Stimulated activated naive CD8-positive, alpha-beta T cell treated with anti-CD3 and anti-CD28 coated beads, Interleukin-15, Interleukin-2, amounts not matched to agents 100 ng/mL and 50 ng/mL, for 24 hours (primary cell): Measurements from ENCODE around the gene OSGIN1.
"Not testable (repeated sequence)": the region's sequence is repeated elsewhere in the genome, so short reads cannot be mapped to it uniquely, and the experiment has no call there.

Source experiments
- H3K27ac Mint-ChIP-seq: one replicate; pipeline ENCODE4 v1.8.0; 2021; ENCODE audit warnings: mild to moderate bottlenecking, mixed read lengths
- H3K27me3 Mint-ChIP-seq: one replicate; pipeline ENCODE4 v1.8.0; 2021; ENCODE audit warnings: mixed read lengths
- H3K36me3 Mint-ChIP-seq: one replicate; pipeline ENCODE4 v1.8.0; 2021; ENCODE audit warnings: low read depth, mixed read lengths
- H3K4me1 Mint-ChIP-seq: one replicate; pipeline ENCODE4 v1.8.0; 2021; ENCODE audit warnings: low read depth, mixed read lengths
- H3K4me3 Mint-ChIP-seq: one replicate; pipeline ENCODE4 v1.8.0; 2021; ENCODE audit warnings: mild to moderate bottlenecking, mixed read lengths
- H3K9me3 Mint-ChIP-seq: one replicate; pipeline ENCODE4 v1.8.0; 2021; ENCODE audit warnings: mixed read lengths

The OSGIN1 gene

DNA sequence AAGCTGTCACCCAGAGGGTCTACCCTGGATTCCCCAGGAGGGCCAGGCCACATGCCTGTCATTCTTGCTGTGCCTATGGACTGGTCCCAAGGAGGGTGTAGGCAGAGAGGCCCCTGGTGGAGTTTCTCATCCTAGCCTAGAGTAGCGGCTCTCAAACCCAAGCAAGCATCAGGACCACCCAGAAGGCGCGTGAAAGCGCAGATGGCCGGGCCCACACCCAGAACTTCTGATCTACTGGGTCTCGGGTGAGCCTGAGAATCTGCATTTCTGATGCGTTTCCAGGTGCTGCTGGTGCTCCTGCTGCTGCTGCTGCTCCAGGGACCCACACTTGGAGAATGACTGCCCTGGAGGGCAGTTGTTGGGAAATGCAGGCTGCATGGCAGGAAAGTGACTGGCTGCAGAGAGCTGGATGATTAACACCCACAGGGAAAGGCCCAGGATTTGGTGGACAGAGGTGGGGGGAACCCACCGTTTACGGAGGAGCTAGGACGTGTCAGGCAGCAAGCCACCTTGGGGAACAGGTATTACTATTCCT is 9.5 kb upstream of the OSGIN1 start:
- H3K9me3 Mint-ChIP-seq: no peaks in the 10 kb centered on the region

DNA sequence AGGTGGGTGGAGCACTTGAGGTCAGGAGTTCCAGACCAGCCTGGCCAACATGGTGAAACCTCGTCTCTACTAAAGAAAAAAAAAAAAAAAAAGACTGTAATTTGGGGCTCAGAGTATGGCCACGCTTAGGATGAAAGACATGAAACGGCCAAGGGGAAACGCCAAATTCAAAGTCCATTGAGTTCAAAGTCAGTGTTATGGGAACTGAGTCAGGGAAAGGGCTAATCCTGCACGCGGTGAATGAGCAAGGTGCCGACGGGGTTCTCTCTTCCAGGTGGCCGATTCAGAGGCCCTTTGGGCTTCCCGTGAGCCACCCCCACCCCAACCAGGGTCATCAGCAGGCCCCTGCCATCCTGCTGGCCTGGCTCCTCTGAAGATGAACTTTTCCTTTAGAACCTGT is 7.5 kb upstream of the OSGIN1 start:
- no peaks in the 10 kb centered on the region for H3K27me3 Mint-ChIP-seq
- no peak overlapping the region for H3K4me3 Mint-ChIP-seq
- no peak overlapping the region for H3K27ac Mint-ChIP-seq
- no peaks in the 10 kb centered on the region for H3K4me1 Mint-ChIP-seq
- no peaks in the 10 kb centered on the region for H3K36me3 Mint-ChIP-seq
- H3K9me3 Mint-ChIP-seq: no peaks in the 10 kb centered on the region

More for the DNA sequence above, 9.5 kb upstream of the OSGIN1 start:
- no peaks in the 10 kb centered on the region for H3K27me3 Mint-ChIP-seq
- no peaks in the 10 kb centered on the region for H3K36me3 Mint-ChIP-seq
- H3K27ac Mint-ChIP-seq: no peak overlapping the region
- H3K4me1 Mint-ChIP-seq: peaks cover 4% of the 10 kb centered on the region
- no peak overlapping the region for H3K4me3 Mint-ChIP-seq

DNA sequence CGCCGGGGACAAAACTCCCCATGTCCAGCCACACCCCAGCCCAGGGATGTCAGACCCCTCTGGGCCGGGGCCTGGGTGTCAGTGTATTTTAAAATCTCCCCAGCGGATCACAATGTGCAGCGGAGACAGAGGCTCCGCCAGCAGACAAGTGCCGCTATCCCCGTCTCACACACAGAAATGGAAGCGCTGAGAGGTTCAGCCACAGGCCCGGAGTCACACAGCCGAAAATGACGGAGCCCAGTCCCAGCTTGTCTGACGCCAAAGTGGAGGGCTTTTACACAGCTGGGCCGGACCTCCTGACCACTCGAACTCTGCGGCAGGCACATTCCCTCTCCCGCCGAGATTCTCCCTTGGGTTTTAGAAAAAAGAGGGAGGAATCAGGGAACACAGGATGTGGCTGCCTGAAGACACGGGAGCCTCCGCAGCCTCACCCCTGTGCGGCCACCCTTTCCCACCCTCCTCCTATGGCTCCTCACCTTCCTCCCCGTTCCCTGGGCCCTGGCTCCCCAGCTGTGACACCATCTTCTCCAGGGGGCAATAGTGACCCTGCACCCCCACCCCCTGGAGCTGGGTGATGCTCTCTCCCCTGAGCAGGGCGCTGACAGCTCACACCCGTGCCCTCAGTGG is 6.8 kb upstream of the OSGIN1 start:
- no peaks in the 10 kb centered on the region for H3K27me3 Mint-ChIP-seq
- H3K4me3 Mint-ChIP-seq: no peak overlapping the region
- H3K9me3 Mint-ChIP-seq: no peaks in the 10 kb centered on the region

DNA sequence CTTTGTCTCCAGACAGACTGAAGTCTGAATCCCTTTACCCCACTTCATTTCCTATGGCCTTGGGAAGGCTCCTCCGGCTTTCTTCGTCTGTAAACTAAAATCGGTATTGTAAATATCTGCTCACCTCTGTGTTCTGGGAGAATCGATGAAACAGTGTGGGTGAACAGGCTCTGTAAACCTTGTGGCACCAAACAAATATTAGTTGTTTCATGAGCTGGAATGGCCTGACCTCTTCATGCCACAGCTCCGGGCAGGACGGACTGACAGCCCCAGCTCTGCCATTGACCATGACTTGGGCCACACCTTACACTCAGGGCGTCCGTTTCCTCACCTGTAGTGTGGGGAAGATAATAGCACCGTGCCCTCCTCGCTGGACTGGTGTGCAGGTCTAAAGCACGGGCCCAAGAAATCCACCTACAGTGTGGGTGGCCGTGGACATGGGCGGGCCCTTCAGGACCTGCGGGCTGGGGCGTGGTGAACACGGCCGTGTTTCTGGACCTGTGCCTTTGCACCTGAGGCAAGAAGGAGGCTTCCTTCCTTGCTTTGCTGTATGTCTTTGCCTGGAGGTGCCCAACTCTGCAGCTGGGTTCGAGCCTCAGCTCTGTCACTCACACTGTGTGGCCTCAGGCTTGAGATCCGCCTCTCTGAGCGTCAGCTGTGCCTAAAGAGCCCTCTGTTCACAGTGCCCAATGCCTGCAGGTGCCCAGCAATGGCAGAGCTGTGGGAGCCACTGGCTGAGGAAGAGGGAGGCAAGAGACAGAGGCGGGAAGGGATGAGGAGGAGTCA is 6.1 kb upstream of the OSGIN1 start:
- Mint-ChIP-seq H3K36me3 (no peaks in the 10 kb centered on the region), H3K27me3 (no peaks in the 10 kb centered on the region), H3K4me3 (no peak overlapping the region), H3K4me1 (no peaks in the 10 kb centered on the region), H3K27ac (no peak overlapping the region), H3K9me3 (no peaks in the 10 kb centered on the region)

More for the DNA sequence above, 6.8 kb upstream of the OSGIN1 start:
- H3K36me3 Mint-ChIP-seq: no peaks in the 10 kb centered on the region
- H3K27ac Mint-ChIP-seq: no peak overlapping the region
- H3K4me1 Mint-ChIP-seq: no peaks in the 10 kb centered on the region

DNA sequence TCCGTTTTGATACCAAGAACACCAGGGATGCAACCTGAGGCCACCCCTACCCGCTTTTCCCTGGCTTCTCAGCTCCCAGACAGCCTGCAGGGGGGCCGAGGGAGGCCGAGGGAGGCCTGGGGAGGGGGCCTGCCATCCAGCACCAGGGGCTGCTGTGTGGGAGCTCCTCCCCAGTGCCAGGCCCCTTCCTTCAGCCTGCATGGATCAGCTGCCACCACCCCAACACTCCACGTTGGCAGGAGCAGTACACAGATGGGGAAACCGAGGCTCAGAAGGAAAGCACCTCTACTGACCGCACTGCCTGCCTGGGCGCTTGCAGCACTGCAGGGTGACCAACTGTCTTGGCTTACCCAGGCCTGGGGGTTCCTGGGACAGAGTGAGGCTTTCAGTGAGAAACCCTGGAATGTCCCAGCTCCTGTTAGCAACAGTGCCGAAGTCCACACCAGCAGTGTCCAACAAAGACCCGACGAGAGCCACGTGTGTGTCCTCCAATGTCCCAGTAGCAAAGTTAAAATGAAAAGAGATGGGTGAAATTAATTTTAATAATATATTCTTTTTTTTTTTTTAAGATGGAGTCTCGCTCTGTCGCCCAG is 5.3 kb upstream of the OSGIN1 start:
- Mint-ChIP-seq H3K9me3 (no peaks in the 10 kb centered on the region), H3K36me3 (no peaks in the 10 kb centered on the region), H3K27ac (no peak overlapping the region), H3K4me1 (peaks cover 6% of the 10 kb centered on the region), H3K27me3 (no peaks in the 10 kb centered on the region), H3K4me3 (no peak overlapping the region)

DNA sequence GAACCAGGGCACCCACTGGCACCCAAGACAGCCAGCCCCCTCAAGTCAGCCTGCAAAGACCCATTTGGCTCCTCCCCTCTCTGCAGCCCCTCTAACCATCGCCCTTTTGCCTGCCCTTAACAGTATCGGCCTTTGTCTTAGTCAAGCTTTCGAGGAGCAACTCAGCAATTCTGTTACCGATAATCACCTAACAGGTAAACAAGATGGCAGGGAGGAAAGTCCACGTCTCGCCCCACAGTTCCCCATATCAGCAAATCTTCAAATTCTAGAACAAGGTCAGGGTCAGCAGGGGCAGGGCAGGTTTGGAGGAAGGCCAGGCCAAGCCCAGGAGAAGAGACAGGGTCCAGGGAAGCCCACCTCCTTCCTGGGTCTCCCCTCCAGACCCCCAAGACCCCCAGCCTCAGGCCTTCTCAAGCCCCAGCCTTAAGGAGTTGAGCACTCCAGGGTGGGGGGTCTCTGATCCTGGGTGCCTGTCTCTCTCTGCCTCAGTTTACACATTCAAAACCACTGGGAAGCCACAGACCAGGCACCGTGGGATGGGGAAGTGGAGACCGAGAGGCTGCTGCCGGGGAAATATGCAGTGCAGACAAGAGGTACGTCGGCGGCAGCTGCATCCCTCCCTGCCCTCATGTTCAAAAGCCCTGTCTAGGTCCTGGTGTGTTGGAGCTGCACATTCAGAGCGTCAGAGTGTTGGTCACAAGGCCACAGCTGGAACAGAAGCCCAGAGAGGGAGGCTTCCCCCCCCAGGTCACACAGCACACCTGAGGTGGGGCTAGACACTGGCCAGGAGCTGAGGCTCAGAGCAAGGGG is 3.9 kb upstream of the OSGIN1 start:
- Mint-ChIP-seq H3K4me3 (no peak overlapping the region), H3K9me3 (no peaks in the 10 kb centered on the region), H3K4me1 (peaks cover 15% of the 10 kb centered on the region), H3K27ac (no peak overlapping the region), H3K36me3 (no peaks in the 10 kb centered on the region), H3K27me3 (peaks cover 3% of the 10 kb centered on the region)

DNA sequence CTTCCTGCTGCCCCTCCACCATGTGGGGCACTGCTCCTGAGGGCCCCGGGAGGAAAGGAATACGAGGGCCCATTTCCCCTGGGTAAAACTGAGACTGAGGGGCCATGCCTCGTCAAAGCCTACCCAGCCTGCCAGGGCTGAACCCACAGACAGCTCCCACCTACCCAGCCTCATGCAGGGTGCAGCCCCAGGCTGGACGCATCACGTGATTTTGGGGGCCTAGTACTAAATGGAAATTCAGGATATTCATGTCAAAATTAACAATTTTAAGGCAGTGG is 3.4 kb upstream of the OSGIN1 start:
- Mint-ChIP-seq H3K9me3 (no peaks in the 10 kb centered on the region), H3K27ac (no peak overlapping the region), H3K36me3 (no peaks in the 10 kb centered on the region), H3K4me1 (peaks cover 15% of the 10 kb centered on the region), H3K27me3 (peaks cover 9% of the 10 kb centered on the region), H3K4me3 (no peak overlapping the region)

DNA sequence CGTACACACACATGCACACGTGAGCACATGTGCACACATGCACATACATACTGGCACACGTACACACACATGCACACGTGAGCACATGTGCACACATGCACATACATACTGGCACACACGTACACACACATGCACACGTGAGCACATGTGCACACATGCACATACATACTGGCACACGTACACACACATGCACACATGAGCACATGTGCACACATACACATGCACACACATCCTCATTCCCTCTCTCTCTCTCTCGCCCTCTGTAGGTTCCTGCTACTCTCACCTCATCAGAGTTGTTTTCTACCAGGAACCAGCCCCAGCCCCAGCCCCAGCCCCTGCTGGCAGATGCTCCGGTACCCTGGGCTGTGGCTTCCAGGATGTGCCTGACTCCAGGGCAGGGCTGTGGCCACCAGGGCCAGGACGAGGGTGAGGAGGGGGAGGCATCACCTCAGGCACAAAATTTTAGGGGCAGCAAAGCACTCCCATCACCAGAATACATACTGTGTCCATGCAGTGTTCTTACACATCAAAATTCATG is 2.1 kb upstream of the OSGIN1 start:
- not testable (repeated sequence) for H3K4me3 Mint-ChIP-seq, H3K9me3 Mint-ChIP-seq, H3K27ac Mint-ChIP-seq, H3K36me3 Mint-ChIP-seq
- peaks cover 18% of the 10 kb centered on the region for H3K27me3 Mint-ChIP-seq
- H3K4me1 Mint-ChIP-seq: peaks cover 15% of the 10 kb centered on the region

DNA sequence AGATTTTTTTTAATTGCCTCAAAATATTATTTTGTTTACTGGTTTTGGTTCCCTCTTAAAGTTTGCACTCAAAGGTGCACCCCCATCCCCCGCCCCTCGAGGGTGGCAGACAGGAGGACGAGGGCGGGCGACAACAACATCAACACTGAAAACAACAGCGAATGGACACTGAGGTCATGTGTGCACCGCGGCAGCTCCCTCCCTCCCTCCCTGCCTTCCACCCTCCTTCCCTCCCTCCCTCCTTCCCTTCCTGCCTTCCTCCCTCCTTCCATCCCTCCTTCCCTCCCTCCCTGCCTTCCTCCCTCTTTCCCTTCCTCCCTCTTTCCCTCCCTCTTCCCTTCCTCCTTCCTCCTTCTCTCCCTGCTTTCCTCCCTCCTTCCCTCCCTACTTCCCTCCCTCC is 1.5 kb upstream of the OSGIN1 start:
- Mint-ChIP-seq H3K36me3 (no peaks in the 10 kb centered on the region), H3K27ac (no peak overlapping the region), H3K4me3 (no peak overlapping the region)

DNA sequence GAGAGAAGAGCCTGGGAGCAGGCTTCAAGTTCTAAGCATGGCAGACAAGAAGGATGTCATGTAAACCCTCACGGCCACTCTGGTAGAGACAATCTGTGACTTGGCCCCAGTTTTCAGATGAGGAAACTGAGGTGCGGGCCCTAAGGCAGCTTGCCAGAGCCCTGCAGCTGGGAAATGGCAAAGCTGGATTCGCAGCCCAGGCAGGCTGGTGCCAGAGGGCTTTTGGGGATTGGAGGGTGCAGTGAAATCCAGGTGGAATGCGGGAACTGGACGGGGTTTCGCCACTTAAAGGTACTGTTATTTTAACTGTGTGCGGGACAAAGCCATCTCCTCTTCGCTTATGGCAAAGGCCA is 477 bp upstream of the OSGIN1 start:
- H3K4me3 Mint-ChIP-seq: peak overlapping the region; percentile 67
- peaks cover 18% of the 10 kb centered on the region for H3K27me3 Mint-ChIP-seq
- H3K9me3 Mint-ChIP-seq: no peaks in the 10 kb centered on the region
- H3K4me1 Mint-ChIP-seq: peaks cover 15% of the 10 kb centered on the region
- no peaks in the 10 kb centered on the region for H3K36me3 Mint-ChIP-seq
- peak overlapping the region; percentile 63 for H3K27ac Mint-ChIP-seq

More for the DNA sequence above, 1.5 kb upstream of the OSGIN1 start:
- Mint-ChIP-seq H3K4me1 (peaks cover 15% of the 10 kb centered on the region), H3K9me3 (no peaks in the 10 kb centered on the region), H3K27me3 (peaks cover 18% of the 10 kb centered on the region)

DNA sequence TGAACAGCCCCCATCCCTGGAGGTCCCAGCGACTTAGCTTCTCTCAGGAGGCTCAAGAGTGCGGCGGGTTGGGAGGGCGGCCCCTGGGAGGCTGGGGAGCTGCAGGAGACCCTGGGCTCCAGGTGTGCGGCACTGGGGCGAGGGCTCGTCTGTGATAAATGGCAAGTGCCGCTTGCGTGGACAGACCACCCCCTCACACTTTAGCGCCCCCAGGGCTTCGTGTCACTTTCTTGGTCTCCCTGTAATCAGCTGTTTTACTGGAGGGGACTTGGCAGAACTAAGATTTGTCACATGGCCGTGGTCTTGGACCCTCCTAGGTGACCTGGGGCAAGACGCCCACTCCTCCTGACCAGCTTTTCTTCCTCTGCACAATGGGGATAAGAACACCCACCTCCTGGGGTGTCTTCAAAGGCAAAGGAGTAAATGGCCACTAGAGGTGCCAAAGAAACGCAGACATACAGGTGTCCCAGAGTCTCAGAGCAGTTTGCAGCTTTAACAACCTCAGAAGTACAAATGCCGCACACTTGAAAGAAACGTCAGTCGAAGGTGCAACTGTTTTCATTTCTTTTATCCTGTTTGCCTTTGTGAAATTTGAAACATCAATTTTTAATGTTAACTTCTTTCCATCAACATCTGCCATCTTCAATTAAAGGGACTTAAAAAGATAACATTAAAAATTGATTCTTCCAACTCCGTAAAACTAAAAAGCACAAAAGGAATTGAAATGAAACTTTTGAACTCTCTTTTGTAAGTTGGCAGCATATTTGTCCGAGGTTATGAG is 946 bp downstream of the OSGIN1 start:
- peak overlapping the region; percentile 67 for H3K4me3 Mint-ChIP-seq
- H3K9me3 Mint-ChIP-seq: no peaks in the 10 kb centered on the region
- peaks cover 15% of the 10 kb centered on the region for H3K4me1 Mint-ChIP-seq
- H3K27me3 Mint-ChIP-seq: peaks cover 18% of the 10 kb centered on the region
- no peak overlapping the region for H3K27ac Mint-ChIP-seq
- no peaks in the 10 kb centered on the region for H3K36me3 Mint-ChIP-seq

DNA sequence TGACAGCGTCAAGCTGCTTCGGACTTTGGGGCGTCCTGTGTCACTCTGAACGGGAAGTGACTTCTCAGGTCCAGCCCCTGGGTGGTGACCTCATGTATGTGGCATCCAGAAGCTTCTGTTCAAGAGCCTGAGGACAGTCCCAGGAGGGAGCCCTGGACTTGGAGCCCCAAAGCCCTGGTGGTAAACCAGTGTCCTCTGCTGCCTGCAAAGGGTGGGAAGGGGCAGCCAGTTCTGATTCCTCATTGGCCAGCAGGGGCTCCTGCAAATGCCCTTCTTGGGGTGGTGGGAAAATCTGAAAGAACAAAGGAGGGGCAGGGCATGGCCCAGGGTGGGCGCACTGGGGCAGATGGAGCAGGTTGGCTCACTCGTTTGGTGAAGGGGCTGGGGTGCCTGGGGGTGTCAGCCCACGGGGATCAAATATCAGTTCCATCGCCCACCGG is 1.6 kb downstream of the OSGIN1 start:
- Mint-ChIP-seq H3K4me1 (peaks cover 15% of the 10 kb centered on the region), H3K4me3 (no peak overlapping the region), H3K27ac (no peak overlapping the region), H3K9me3 (no peaks in the 10 kb centered on the region), H3K27me3 (peaks cover 18% of the 10 kb centered on the region), H3K36me3 (no peaks in the 10 kb centered on the region)

DNA sequence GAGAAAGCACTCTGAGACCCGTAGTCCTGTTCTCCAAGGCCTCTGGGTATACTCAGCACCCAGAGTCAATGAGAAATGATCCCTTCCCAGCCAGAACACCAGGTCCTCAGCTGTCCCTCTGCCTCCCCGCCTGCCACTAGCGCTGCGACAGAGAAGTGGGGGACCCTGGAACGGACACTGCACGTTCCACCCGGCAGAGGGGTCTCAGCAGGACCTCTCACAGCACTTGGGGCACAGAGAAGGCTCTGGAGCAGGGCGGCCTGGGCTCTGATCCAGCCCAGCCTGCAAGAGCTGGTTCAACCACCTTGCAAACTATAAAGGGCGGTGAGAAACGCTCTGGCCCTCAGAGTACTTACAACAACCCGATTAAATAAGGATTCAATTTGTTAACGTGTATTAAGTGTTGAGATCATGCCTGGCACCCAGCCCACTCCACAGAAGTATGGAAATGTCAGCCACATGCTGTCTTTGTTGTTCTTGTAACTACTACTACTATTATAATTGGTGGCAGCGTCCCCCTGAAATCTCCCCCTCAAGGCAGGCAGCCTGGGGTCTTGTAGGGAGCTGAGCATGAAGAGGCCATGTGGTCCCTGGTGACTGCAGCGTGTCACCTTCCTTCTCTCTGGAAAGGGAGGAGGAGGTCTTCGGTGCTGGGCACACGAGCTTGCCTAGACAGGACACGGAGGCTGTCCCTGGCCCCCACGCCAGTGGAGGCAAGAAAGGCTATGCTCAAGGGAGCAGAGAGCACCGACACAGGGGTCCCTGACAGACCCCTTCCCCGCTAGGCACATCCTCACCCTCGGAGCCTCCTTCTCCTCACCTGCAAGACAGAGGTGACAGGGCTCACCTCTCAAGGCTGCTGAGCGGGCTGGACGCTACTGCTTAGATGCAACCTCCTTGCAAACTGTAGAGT is 2.4 kb downstream of the OSGIN1 start:
- Mint-ChIP-seq H3K36me3 (no peaks in the 10 kb centered on the region), H3K4me1 (peaks cover 15% of the 10 kb centered on the region), H3K9me3 (no peaks in the 10 kb centered on the region), H3K4me3 (no peak overlapping the region), H3K27ac (no peak overlapping the region), H3K27me3 (peaks cover 18% of the 10 kb centered on the region)
